ENCODE measurements around the gene EFNB2.

GRCh38 chr13:106581225-106581624, 45.8 kb upstream of the EFNB2 start:
- TF ChIP-seq, protein P1, sequence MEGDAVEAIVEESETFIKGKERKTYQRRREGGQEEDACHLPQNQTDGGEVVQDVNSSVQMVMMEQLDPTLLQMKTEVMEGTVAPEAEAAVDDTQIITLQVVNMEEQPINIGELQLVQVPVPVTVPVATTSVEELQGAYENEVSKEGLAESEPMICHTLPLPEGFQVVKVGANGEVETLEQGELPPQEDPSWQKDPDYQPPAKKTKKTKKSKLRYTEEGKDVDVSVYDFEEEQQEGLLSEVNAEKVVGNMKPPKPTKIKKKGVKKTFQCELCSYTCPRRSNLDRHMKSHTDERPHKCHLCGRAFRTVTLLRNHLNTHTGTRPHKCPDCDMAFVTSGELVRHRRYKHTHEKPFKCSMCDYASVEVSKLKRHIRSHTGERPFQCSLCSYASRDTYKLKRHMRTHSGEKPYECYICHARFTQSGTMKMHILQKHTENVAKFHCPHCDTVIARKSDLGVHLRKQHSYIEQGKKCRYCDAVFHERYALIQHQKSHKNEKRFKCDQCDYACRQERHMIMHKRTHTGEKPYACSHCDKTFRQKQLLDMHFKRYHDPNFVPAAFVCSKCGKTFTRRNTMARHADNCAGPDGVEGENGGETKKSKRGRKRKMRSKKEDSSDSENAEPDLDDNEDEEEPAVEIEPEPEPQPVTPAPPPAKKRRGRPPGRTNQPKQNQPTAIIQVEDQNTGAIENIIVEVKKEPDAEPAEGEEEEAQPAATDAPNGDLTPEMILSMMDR (conservative IDR thresholded peaks at IDR 0.05; ENCODE audit: low read depth, low read length) = no peak
- TF ChIP-seq EZH2phosphoT487 (IDR thresholded peaks at IDR 0.05; ENCODE audit: borderline replicate concordance, low read length) = no peak
- no peak for TF ChIP-seq EZH2 (IDR thresholded peaks at IDR 0.05; ENCODE audit: low read length, unreplicated experiment)
